Frontal cortex (tissue), 4 donors: ENCODE data around the gene TMEM147. TPM values are rescaled to one million over a fixed set of nuclear protein-coding genes. Genes with fewer than 3 reads are reported as not detected.
A peak's percentile ranks its signal among the peaks of the same experiment; 100 is the strongest.

ENCODE experiments used
- DNase-seq, 2 donors: peaks; one replicate each; pipeline ENCODE4 v3.0.0; 2012; ENCODE audit warnings: low spot score in 2 of 2
- FAIRE-seq: peaks from 2 replicates; lab custom pipeline; 2012; peaks lifted over from hg19 to GRCh38; lab: Jason Lieb, UNC
- total RNA-seq: library from RNA; depleted of rRNA; stranded (reverse); fragments of >200 nt; gene quantifications from one replicate; pipeline ENCODE4 v1.2.3, GENCODE V29; 2014
- donor health status: control.
- donor health status: control.
- donor health status: control.

The TMEM147 gene, protein sequence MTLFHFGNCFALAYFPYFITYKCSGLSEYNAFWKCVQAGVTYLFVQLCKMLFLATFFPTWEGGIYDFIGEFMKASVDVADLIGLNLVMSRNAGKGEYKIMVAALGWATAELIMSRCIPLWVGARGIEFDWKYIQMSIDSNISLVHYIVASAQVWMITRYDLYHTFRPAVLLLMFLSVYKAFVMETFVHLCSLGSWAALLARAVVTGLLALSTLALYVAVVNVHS
- 50.1 TPM for total RNA-seq

DNA sequence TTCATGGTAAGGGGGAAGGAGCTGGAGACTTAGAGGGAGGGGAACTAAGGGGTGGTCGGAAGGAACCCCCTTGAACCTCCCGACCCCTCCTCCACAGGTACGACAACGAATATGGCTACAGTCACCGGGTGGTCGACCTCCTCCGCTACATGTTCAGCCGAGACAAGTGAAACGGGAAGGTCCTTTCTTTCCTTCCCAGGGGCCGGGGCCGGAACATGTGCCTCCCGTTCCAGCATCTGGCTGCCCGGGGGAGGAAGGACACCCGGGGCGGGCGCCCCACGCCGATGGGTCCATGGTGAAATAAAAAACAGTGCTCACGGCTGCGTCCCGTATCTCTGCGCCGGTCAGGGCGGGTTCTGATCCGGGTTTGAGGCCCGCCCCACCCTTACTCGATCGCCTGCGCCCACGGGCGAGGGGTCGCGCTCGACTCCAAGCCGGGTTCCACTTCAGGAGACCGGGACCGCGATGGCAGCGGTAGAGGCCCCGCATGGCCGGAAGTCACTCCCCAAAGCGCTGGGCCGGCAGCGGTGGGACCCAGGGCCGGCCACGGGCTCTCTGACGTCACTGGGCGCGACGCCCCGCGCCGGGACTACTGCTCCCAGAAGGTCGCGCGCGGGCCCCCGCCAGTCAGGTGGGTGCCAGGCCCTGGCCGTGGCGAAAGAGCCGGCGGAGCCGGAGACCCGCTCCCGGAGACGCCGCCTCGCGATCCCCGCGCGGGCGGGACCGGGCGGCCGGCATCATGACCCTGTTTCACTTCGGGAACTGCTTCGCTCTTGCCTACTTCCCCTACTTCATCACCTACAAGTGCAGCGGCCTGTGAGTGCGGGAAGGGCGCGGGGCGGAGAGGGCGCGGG is at the start of gene TMEM147:
TSS of gene TMEM147 (plus strand) at position 626 of the 854 bp plus-strand sequence. CDS start at position 740, 114 bp downstream.
- DNase-seq (peak; percentile 99 to 100), FAIRE-seq (no peak)

DNA sequence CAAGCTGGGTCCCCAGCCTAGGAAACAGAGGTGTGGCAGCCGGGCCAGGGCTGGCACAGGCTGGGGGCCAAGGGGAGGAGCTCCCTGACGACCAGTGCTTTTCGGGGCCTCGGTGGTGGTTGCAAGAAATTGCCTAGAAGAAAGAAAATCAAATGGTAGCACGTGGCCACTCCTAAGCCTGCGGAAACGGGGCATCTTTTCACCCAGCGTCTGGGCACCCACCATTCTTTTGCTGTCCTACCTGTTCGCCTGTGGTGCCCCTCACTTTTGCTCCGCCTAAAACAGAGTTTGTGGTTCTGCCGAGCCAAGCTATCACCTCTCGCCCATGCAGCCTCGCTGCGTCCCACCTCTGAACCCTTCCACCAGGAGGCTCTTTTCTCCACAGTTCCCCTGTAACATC is 48.0 kb upstream of the TMEM147 start:
- DNase-seq (no peak), FAIRE-seq (no peak)

GRCh38 chr19:35498220-35498619 is 47.2 kb upstream of the TMEM147 start:
- FAIRE-seq (no peak), DNase-seq (no peak)

- no peak for FAIRE-seq
- no peak for DNase-seq
These were observed 46.4 kb upstream of the TMEM147 start for GRCh38 chr19:35498984-35499527.

- no peak for FAIRE-seq
- no peak for DNase-seq
These were observed 44.8 kb upstream of the TMEM147 start for GRCh38 chr19:35500611-35501010.

DNA sequence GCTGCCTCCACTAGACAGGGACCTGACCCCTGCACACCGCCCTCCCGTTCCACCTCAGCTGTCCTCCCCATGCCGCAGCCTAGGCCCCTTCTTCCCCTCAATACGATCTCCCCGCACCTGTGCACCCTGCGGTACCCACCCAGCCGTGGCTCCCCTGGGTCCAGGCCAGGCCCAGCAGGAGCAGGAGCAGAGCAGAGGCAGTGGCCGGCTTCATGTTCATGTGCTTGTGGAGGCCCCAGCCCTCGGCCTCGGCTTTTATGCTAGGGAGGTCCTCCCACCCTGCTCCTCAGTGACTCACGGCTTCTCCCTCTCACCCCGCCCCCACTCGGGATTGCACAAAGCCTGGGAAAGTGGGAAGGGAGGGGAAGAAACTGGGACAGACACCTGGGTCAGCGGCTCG is 43.7 kb upstream of the TMEM147 start:
- FAIRE-seq (no peak), DNase-seq (no peak)

DNA sequence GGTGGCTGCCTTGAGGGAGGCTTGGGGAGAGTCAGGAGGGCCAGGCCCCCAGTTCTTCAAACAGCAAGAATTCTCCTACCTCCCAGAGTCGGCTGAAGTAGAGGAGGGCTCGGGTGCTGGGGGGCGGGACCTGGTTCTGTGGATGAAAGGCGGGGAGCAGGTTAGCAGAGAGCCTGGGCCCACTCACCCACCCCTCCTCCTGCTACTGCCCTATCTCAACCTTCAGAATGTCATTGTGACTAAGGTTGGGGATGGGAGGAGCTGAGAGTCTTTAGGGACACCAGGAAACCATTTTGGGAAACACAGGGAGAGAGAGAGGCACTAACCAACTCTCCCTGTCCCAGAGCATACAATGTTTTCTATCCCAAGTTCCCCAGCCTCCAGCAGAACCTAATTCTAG is 42.7 kb upstream of the TMEM147 start:
- FAIRE-seq (no peak), DNase-seq (no peak)

DNA sequence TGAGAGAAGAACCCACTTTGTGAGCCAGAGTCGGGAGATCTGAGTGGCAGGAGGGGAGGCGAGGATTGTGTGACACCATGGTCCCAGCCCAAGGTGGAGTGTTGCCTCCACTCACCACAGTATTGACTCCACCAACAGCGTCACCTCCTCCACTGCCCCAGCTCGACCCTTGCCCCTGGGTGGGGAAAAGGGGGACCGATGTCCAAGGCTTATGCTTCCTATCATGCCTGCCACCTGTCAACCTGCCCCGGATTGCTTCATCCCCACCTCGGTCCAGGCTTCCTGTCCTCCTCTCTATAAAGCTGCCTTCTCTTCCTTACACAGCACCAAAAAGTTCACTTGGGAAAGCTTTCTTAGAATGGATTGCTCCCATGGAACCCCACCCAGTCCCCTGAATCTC is 39.4 kb upstream of the TMEM147 start:
- no peak for DNase-seq
- no peak for FAIRE-seq

- no peak for FAIRE-seq
- DNase-seq: no peak
These were observed 37.9 kb upstream of the TMEM147 start for GRCh38 chr19:35507561-35507960.

GRCh38 chr19:35508129-35508528 is 37.3 kb upstream of the TMEM147 start:
- FAIRE-seq (no peak), DNase-seq (no peak)

GRCh38 chr19:35509018-35509652 is 36.3 kb upstream of the TMEM147 start:
- no peak for DNase-seq
- no peak for FAIRE-seq

DNA sequence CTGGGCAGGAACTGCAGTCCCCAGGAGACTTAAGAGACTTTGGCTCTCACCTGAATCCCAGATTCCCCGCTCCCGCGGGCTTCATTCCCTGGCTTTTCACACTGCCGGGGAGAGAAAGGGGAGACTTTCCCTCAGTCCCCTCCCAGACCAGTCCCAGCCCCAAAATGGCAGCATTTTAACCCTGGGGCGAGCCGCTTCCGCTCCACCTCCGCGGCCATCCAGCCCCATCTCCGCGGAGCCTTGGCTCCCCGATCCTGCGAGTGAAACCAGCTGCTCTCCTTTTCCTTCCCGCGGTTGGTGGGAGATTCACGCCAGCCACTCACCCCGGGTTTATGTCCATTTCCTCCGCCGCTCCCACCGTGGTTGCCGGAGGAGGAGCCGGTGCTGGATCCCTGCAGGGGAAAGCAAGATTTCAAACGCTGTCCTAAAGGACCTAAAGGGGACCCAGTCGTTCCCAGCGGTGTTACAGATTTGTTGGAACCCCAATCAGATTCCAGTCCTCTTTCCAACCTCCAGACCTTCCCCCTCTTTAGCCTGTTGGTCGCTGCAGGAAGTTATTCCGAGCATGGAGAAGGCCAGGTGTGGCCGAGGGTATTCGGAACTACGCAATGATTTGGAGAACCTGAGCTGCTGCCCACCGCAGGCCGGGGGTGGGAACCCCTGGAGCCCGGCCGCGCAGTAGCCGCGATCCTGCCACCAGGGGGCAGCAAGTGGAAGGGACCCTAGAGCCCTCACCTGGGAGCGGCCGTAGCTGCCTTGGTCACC is 35.4 kb upstream of the TMEM147 start:
- no peak for FAIRE-seq
- DNase-seq: peak; percentile 50 to 86

DNA sequence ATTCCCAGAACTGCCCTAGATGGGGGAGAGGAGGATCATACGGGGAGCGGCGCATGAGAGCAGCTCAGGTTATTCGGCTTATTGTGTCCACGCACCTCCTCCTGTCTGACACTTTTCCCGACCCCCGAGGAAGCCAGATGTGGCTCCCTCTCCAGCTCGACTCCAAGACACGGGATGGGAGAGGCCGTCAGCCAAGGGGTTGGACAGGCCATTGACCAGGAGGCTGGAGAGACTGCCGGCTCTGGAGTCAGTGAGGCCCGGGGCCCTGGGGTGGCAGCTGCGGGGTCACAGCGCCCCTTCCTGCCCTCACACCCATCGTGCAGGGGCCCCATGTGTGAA is 34.8 kb upstream of the TMEM147 start:
- DNase-seq (no peak), FAIRE-seq (no peak)

DNA sequence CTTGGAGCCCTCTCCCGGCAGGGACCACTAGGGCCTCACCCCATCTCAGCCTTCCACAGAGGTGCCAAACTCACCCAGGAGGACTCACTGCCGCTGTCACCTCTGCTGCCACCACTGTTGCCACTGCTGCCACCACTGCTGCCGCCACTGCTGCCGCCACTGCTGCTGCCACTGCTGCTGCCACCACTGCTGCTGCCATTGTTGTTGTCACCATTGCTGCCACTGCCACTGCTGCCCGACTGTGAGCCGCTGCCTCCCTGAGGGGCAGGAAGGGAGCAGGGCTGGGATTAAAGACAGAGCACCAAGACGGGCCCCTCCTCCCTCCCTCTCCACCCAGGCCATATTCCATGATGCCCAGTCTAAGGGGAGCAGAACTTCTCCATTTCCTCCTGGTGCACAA is 34.1 kb upstream of the TMEM147 start:
- no peak for DNase-seq

GRCh38 chr19:35512831-35513627 is 32.4 kb upstream of the TMEM147 start:
- FAIRE-seq (no peak), DNase-seq (no peak)

More for the DNA sequence above, 34.1 kb upstream of the TMEM147 start:
- FAIRE-seq: no peak

DNA sequence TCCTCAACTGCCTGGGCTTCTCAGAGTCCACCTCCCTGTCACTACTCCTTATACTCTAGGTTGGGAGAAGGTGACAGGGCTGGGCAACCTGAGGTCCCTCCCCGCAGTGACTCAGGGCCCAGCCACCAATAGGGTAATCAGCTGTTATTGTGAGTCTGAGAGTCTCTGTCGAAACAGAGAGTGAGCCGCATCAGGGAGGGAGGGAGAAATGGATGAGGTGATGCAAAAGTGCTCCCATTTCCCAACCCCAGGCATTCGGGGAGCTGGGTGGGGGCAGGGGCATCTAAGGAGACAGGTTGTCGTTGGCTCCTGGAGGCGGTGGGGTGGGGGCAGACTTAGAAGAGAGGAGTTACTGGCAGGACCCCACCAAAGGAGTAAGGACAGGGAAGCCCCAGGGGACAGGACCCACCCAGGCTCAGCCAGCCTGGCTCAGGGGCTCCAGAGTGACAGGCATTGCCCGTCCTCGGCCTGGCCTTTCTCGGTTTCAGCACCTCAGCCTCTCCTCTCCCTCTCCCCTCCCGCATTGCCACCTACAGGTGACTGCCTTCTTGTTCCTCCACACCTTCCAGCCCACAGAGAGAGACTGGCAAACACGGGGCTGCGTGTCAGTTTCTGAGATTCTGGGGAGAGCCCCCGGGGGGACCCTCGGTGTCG is 31.7 kb upstream of the TMEM147 start, which contains the start of gene DMKN:
TSS of gene DMKN (minus strand) at position 22 of the 654 bp plus-strand sequence. CDS start 174 bp downstream, outside the sequence.
- DNase-seq (no peak), FAIRE-seq (no peak)

- FAIRE-seq: no peak
These were observed 31.1 kb upstream of the TMEM147 start for GRCh38 chr19:35514282-35514809.

DNA sequence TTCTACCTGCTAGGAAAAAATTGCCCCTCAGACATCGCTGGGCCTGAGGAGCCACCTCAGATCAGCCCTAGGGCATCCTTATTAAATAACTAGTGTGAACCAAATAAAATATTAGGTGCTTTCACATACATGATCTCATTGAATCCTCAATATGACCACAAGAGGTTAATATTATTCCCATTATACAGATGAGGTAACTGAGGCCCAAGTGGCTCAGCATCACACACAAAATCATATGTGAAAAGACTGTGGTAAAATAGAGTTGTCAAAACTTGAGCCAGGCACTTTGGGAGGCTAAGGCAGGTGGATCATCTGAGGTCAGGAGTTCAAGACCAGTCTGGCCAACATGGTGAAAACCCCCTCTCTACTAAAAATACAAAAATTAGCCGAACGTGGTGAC is 29.1 kb upstream of the TMEM147 start:
- DNase-seq (no peak), FAIRE-seq (no peak)

More at GRCh38 chr19:35514282-35514809, 31.1 kb upstream of the TMEM147 start:
- no peak for DNase-seq
